Activated CD4-positive, alpha-beta T cell treated with anti-CD3 and anti-CD28 coated beads for 4 hours (primary cell): Measurements from ENCODE around the gene CRB3.

Experiments used
- DNase-seq, 2 donors: peaks; one replicate each; pipeline ENCODE4 v3.0.0-alpha.2; 2020

Gene CRB3

GRCh38 chr19:6433663-6434062 lies 30.4 kb upstream of the CRB3 start, which contains the start of gene SLC25A41:
Gene SLC25A41, minus strand, starts transcription at chr19:6433763. Its CDS starts 70 bp downstream, at chr19:6433693.
- no peak for DNase-seq

DNA sequence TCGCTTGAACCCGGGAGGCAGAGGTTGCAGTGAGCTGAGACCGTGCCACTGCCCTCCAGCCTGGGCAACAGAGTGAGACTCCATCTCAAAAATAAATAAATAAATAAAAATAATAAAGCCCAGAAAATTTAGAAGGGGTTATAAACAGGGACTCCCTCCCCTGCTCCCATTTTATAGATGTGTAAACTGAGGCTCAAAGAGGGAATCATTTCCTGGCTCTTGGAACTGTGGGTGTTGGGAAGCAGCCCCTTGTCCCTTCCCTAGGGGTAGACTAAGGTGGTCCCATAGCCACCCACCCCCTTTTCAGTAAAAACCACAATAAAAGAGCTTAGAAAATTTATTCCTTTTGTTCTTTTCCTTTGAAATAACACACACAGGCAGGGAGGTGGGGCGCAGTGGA lies 24.3 kb upstream of the CRB3 start:
- no peak for DNase-seq

DNA sequence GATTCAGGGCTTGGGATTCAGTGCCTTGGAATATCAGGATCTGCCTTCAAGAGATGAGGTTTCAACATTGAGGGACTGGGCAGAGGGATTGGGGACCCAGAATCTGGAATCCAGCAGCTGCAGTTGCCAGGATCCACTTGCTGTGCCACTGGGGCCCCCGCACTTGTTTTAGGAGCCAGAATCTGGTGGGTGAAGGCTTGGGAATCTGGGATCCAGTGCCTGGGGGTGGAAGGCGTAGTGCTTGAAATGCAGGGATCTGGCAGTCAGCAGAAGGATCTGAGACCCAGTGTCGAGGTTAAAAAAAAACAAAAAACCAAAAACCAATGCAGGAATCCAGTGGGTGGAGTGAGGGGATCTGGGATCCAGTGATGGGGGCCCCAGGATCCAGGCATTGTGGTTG lies 23.2 kb upstream of the CRB3 start:
- DNase-seq: no peak

- DNase-seq: no peak
These were observed 21.9 kb upstream of the CRB3 start for GRCh38 chr19:6442087-6442688.

- no peak for DNase-seq
These were observed 20.1 kb upstream of the CRB3 start for GRCh38 chr19:6443986-6444385.

DNA sequence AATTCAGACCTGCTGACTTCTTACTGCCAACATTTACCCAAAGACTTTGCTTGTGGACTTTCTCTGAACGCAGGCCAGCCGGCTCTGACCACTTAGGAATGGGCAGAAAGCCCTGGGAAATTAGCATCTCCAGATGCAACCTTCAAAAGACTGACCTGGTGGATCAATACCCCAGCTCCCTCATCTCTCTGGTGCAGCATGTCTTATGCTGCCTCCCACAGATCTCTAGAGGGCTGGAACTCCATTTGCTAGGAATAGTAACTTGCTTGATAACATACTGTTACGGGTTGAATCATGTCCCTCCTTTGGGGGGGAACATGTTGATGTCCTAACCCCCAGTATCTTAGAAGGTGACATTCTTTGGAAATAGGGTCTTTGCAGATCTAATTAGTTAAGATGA lies 17.6 kb upstream of the CRB3 start:
- DNase-seq: no peak

GRCh38 chr19:6448045-6448444 lies 16.0 kb upstream of the CRB3 start:
- no peak for DNase-seq

DNA sequence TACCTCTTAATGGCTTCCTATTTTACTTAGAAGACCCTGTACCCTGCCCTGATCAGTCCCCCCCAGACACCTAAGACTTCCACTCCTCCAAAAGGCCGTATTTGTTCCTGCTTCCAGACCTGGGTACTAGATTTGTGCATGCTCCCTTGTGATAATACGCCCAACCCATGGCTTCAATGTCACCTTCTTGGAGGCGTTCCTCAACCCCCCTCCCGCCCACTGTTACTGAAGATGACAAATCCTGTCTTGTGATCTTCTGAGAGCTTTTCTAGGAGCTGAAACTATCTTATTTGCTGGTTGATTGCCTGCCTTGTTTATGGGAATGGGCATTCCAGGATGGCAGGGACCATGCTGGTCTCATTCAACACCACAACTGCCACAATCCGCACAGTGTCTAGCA lies 13.9 kb upstream of the CRB3 start:
- no peak for DNase-seq

- DNase-seq: no peak
These were observed 12.4 kb upstream of the CRB3 start for GRCh38 chr19:6451583-6452222.

GRCh38 chr19:6452223-6452614 lies 11.9 kb upstream of the CRB3 start:
- no peak for DNase-seq

DNA sequence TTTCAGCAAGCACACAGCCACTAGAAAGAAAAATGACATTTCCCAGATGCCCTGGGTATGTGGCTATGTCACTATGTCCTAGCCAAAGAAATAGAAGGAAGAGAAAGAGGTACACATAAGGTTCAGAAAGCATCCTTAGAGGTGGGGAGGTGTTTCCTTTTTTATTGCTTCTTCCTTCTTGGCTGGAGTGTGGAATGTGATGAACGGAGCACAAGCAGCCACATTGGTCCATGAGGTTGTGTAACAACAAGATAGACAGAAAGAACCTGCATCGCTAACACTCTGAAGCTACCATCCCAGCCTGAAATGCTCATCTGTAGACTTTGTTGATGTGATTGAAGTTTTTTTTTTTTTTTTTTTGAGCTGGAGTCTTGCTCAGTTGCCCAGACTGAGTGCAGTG lies 11.2 kb upstream of the CRB3 start:
- DNase-seq: no peak

DNA sequence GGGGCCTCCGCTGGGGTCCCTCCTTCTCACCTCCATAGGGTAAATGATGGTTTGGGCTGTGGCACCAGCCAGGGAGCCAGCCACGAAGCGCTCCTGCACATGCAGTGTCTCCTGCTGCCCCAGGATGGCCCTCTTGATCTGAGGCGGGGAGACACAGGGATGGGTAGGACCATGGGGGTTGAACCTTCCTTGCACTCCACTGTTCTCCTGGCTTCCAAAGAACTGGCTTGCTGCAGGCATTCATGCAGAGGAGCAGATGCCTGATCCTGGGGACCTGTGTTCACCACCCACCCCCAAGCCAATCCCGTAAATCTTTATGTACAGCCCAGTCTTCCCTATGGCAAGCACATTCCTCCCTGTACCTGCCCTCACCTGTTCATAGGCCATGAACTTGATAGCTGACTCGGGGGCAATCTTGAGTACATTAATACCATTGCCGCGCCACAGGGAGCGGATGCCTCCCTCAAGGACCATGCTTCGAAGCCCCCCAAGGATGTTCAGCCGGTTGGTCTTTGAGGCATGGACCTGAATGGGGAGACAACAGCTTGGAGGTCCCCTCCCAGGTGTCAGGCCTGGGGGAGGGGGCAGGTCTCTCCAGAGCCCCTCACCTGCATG lies 10.0 kb upstream of the CRB3 start:
- DNase-seq: no peak

DNA sequence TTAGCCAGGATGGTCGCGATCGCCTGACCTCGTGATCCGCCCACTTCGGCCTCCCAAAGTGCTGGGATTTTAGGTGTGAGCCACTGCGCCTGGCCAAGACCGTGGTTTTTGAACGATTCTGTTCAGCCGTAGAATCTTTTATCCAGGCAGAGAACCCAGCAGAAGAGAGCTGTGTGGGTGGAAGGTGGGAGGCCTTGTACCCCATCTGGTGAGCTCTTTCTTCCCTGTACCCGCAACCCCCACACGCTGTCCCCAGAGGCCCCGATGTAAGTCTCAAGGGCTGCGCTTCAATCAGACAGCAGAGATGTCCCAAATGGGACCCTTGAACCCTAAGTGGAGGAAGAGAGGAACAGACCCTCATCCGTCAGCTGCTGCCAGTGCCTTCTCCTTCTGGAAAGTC lies 8.1 kb upstream of the CRB3 start:
- DNase-seq: no peak

- no peak for DNase-seq
These were observed 5.9 kb upstream of the CRB3 start for GRCh38 chr19:6457958-6458694.

DNA sequence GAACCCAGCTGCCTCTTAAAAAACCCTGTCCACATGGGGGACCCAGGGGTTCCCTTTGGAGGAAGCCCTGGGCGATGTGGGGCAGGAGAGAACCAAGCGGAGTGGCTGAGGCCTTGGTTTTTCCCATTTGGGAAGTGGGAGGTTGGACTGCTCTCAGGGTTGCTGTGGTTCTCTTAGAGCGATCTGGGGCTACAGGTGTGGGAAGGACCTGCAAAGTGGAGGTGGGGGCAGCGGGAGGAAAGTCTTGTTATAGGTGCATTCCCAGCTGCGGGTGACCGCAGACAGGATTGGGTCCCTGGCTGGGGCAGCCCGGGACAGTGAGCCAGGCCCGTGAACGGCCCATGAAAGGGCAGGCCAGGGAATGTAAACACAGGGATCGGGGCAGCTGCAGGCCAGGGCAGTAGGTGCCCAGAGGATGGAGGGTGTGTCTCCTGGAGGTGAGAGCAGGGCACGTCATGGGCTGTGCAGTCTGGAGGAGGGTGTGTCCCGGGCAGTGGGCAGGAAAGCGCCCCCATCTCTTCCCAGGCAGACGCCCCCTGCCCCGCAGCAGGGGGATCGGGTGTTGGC lies 5.3 kb upstream of the CRB3 start:
- DNase-seq: no peak

GRCh38 chr19:6459262-6460098 lies 4.6 kb upstream of the CRB3 start, which contains the start of gene SLC25A23:
Gene SLC25A23, minus strand, starts transcription at chr19:6459792. Its CDS starts 164 bp downstream, at chr19:6459628.
- DNase-seq: peak; percentile 54 to 60

DNA sequence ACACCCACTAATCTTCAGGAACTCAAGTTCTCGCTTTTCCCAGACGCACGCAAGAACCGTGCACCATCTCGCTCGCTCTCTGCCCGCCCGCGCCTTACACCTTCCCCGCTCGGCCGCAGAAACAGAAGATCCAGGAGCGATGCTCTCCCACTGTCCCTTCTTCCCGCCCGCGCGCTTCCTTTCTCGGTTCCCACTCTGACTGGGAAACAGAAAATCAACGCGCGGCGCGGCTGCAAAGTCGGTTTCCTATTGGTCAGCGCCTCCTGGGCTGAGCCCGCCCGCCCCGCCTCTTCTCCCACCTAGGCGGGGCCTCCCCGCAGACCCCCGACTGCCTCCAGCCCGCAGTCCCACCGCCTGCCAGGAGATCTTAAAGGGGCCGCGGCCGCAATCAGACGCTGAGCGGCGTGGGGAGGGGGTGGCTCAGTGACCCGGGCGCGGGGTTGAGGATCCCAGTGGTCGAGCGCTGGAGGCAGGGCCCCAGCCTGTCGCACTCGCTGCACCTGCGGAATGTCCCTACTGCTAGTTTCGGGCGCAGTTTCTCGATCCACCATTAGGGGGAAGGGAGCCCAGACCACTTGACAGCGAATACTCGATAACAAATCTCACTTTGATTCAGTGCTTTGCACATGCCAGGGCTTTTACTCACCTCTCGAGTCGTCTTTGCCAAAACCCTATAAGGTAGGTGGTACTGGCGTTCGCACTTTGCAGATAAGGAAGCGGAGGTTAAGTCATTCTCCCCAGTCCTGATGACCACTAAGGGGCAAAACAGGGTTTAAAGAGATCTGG lies 3.8 kb upstream of the CRB3 start:
- peak; percentile 97 to 98 for DNase-seq

GRCh38 chr19:6465006-6465405 lies 935 bp downstream of the CRB3 start:
- no peak for DNase-seq

DNA sequence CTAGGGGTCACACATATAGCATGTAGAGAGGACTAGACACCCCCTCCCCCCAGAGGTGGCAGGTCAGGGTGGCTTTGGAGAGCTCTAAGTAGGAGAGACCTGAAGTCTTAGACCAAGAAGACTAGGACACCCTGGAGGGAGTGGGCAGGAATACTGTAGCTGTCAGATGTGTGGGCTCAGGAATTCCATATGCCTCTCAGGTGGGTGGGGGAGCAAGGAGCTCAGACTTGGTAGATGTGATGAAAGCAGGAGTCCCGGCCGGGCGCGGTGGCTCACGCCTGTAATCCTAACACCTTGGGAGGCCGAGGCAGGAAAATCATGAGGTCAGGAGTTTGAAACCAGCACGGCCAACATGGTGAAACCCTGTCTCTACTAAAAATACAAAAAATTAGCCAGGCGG lies 1.6 kb downstream of the CRB3 start:
- no peak for DNase-seq

GRCh38 chr19:6466526-6467248 lies 2.6 kb downstream of the CRB3 start:
- no peak for DNase-seq

GRCh38 chr19:6467384-6467783 lies 3.3 kb downstream of the CRB3 start:
- DNase-seq: no peak
